ENCODE measurements around the gene CBFB. TPM values are rescaled to one million over a fixed set of nuclear protein-coding genes. Genes with fewer than 3 reads are reported as not detected.

The CBFB gene
- polyA plus RNA-seq, 1 donor from 2014 or later = 32.6 TPM

- Histone ChIP-seq H3F3A (ENCODE audit: insufficient read depth, low read length, poor library complexity, severe bottlenecking) (no peaks in the 10 kb centered on the region), H3K27ac (ENCODE audit: low read length) (no peak overlapping the region), H3K9me2 (ENCODE audit: insufficient read depth, low read length) (no peaks in the 10 kb centered on the region), H3K79me2 (replicated peaks; ENCODE audit: insufficient read depth, low read length) (peaks cover 20% of the 10 kb centered on the region), H3K36me3 (ENCODE audit: insufficient read depth, low read length) (no peaks in the 10 kb centered on the region), H3K4me2 (ENCODE audit: low read length) (no peak overlapping the region), H2AFZ (ENCODE audit: low read depth, low read length) (peak overlapping the region; percentile 21), H3K4me3 (ENCODE audit: low read length) (peak overlapping the region; percentile 83), H4K20me1 (ENCODE audit: insufficient read depth) (no peaks in the 10 kb centered on the region), H3K9ac (ENCODE audit: low read length) (peak overlapping the region; percentile 50), H3K27me3 (ENCODE audit: insufficient read depth, low read depth, low read length) (no peaks in the 10 kb centered on the region), H3K9me3 (ENCODE audit: low read length) (no peaks in the 10 kb centered on the region)
- TF ChIP-seq RAD21 (conservative IDR thresholded peaks at IDR 0.05) (no peak), MXI1 (conservative IDR thresholded peaks at IDR 0.05; ENCODE audit: poor library complexity, severe bottlenecking) (peak; percentile 58)
Observed at GRCh38 chr16:67029254-67030096, 526 bp downstream of the CBFB start.

GRCh38 chr16:67030221-67030962, 1.4 kb downstream of the CBFB start:
- Histone ChIP-seq H3K79me2 (replicated peaks; ENCODE audit: insufficient read depth, low read length) (peaks cover 20% of the 10 kb centered on the region), H3K4me3 (ENCODE audit: low read length) (peak overlapping the region; percentile 83), H3K27ac (ENCODE audit: low read length) (no peak overlapping the region), H3K9ac (ENCODE audit: low read length) (peak overlapping the region; percentile 50), H3K9me3 (ENCODE audit: low read length) (no peaks in the 10 kb centered on the region), H4K20me1 (ENCODE audit: insufficient read depth) (no peaks in the 10 kb centered on the region), H2AFZ (ENCODE audit: low read depth, low read length) (no peak overlapping the region), H3K9me2 (ENCODE audit: insufficient read depth, low read length) (no peaks in the 10 kb centered on the region), H3F3A (ENCODE audit: insufficient read depth, low read length, poor library complexity, severe bottlenecking) (no peaks in the 10 kb centered on the region), H3K4me2 (ENCODE audit: low read length) (no peak overlapping the region), H3K27me3 (ENCODE audit: insufficient read depth, low read depth, low read length) (no peaks in the 10 kb centered on the region), H3K36me3 (ENCODE audit: insufficient read depth, low read length) (no peaks in the 10 kb centered on the region)
- TF ChIP-seq MXI1 (conservative IDR thresholded peaks at IDR 0.05; ENCODE audit: poor library complexity, severe bottlenecking) (no peak), CTCF (IDR thresholded peaks at IDR 0.05; ENCODE audit: poor library complexity, severe bottlenecking) (no peak), RAD21 (conservative IDR thresholded peaks at IDR 0.05) (no peak), REST (IDR thresholded peaks at IDR 0.05; ENCODE audit: borderline replicate concordance) (no peak), SMC3 (conservative IDR thresholded peaks at IDR 0.05; ENCODE audit: poor library complexity) (no peak), POLR2AphosphoS5 (IDR thresholded peaks at IDR 0.05) (no peak), EZH2 (IDR thresholded peaks at IDR 0.05; ENCODE audit: borderline replicate concordance, insufficient read depth, low read length, poor library complexity, severe bottlenecking) (no peak), EP300 (conservative IDR thresholded peaks at IDR 0.05; ENCODE audit: poor library complexity, severe bottlenecking) (no peak), TAF1 (IDR thresholded peaks at IDR 0.05; ENCODE audit: low read depth) (no peak)
